Stimulated activated CD4-positive, alpha-beta T cell treated with anti-CD3 and anti-CD28 coated beads, TNF-alpha, amount 100 ng/mL, for 24 hours (primary cell): ENCODE measurements around the gene THSD4.

Source experiments
- DNase-seq, 3 experiments: peaks; one replicate each; pipeline ENCODE4 v3.0.0-alpha.2; 2020; ENCODE audit warnings: low read depth in 3 of 3

The THSD4 gene

GRCh38 chr15:71455107-71455506 lies 339.8 kb downstream of the THSD4 start:
- DNase-seq = no peak

GRCh38 chr15:71455878-71456277 lies 340.6 kb downstream of the THSD4 start:
- no peak for DNase-seq

DNA sequence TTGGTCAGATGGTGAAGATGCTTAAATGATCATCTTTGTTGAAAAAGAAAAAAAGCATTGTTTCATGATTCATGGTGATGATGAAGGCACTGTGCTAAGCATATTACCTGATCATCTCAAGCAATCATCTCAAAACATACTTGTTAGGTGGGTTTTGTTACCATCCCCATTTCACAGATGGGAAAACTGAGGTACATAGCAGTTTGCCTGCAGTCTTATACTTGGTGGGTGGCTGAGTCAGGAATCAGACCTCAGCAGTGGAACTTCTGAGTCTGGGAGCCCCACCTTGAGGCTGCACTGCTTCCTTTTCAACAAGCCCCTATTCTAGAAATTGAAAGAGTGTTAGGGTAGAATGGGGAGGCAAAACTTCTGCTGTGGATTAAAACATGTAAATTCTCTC lies 341.1 kb downstream of the THSD4 start:
- DNase-seq = no peak

DNA sequence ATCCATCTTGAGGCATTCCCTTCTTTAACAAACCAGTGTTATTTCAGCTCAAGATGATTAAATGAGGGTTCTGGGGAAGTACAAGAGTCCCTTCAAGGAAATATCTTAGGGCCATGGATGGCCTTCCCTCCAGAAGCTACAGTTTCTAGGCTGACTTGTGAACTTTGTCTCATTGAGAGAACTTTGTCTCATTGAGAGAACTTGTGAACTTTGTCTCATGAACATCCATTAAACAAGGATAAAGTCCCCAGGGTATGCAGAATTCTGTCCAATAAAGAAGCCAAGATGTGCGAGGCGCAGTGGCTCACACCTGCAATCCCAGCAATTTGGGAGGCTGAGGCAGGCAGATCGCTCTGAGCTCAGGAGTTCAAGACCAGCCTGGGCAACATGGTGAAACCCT lies 341.5 kb downstream of the THSD4 start:
- no peak for DNase-seq

DNA sequence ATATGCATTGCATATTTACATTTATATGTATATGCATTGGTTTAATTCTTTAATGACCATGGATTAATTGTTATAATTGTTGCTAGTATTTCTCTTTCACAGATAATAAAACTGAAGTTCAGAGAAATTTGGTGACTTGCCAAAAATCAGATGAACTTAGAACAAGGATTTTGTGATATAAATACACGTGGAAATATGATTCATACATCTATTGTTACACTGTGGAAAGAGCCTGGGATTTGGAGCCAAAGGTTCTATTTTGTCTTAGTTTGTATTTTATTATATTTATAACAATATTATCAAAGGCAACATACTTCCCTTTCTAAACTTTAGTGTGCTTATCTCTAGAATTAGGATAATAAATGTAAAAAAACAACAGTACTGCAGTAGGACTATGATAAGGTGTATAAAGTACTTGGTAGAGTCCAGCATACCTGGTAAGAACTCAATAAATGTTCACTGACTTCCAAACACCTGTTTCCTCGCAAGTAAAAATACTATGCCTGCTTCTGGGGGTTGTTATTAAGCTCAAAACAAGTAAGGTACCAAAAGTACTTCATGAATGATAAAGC lies 342.9 kb downstream of the THSD4 start:
- no peak for DNase-seq

- DNase-seq = no peak
Measured at GRCh38 chr15:71461748-71462147, 346.5 kb downstream of the THSD4 start.

- DNase-seq = no peak
Measured at GRCh38 chr15:71462638-71463037, 347.4 kb downstream of the THSD4 start.

DNA sequence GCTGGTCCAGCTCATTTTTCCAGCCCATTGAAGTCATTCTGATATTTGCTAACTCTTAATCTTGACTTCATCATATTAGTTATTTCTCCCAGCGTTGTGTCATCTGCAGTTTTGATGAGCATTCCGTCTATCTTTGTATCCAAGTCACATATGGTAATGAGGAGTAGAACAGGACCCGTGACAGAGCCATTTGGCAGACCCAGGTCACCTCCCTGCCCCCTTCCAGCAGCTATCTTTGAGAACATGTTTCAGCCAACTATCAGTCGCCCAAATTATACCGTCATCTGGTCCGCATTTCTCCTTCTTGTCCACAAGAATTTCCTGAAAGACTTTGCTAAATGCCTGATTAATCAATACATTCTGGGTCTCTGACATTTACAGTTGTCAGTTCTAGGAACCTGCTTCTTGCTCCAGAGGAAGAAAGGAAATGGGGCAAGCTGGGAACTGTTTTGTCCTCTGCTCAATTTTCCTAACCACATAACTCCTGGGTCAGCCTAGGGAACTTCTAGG lies 347.9 kb downstream of the THSD4 start:
- DNase-seq = no peak

- DNase-seq = no peak
Measured at GRCh38 chr15:71465131-71465955, 350.1 kb downstream of the THSD4 start.

GRCh38 chr15:71468715-71469114 lies 353.4 kb downstream of the THSD4 start:
- no peak for DNase-seq

DNA sequence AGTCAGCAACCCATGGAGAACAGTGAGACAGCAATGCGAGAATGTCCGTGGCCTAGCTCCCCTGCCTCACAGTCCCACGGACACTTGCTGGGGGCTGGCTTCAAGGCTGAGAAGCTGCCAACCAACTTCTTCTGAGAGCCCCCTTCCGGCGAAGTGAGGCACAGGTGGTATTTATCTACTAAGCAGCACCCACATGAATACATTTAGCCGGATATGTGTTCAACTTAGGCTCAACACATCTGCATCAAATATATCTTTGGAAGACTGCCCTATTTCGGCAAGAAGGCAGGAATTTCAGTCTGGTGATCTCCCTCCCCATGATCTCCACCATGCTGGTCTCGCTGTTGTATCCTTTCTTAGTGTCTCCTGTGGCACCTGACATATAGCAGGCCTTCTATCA lies 354.1 kb downstream of the THSD4 start:
- DNase-seq = no peak

DNA sequence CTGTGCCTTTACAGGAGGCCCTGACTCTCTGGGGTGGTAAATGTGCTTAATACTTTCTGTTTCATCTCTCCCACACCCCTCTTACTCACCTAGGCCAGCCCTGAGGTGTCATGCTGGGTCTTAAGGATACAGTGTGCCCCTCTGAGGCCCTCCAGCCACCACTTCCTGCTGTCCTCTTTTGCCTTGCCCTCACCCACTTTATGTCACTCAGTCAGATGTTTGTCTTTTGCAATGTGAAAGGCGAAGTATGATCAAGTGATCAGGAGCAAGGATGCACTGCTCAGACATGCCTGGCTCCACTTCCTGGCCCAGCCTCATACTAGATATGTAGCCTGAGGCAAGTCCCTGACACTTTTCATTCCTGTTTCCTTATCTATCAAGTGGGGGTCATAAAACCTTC lies 356.1 kb downstream of the THSD4 start:
- DNase-seq = no peak

DNA sequence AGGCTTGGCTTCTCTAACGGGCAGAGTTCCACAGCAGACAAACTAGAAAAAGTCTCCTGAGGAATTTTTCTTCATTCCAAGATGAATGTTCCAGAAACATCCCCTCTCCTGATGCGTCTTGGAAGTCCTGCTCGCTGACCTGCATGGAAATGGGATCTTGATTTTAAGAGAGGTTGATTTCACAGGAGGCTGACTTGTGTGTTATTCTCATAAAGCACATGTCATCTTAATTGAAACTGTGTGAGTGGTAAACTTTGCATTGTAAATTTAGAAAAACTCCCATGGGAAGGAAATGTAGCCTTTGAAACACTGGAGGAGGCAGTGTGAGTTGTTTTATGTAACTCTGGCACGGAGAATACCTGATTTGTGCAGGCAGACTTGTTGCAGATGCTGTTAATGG lies 357.3 kb downstream of the THSD4 start:
- DNase-seq = no peak

DNA sequence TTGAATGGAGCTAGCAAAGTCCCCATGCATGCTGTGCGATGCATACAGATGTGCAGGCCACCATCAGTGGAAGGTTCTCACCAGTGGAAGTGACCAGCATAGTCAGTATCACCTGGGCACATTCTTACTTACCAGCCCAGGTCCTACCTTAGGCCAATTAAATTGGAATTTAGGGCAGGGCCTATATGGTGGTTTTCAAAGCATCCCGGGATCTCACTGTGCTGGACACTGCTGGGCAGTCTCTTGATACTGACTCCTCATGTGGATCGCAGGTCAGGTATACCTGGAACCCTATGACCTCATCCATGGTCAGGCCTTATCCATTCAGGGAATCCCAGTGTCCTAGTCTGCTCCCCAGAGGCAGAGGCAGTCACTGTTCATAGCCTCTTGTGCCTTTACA lies 358.5 kb downstream of the THSD4 start:
- no peak for DNase-seq

DNA sequence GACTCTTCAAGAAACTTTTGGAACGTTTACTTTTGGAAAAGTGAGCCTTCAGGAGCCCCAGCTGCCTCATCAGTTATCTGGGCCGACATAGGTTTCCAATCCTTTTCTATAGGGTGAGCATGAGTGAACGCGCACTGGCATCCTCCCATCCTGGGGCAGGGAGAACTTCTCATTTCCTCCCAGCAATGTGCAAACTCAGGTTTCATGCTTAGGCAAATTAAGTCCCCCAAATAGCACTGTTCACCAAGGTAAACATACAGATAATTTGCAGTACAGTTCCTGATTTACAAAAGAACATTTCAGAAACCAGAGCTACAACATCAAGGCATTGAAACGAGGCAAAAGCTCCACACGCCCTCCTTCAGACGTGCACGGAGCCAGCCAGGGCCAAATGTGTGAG lies 361.6 kb downstream of the THSD4 start:
- no peak for DNase-seq

- no peak for DNase-seq
Measured at GRCh38 chr15:71480556-71480955, 365.3 kb downstream of the THSD4 start.

DNA sequence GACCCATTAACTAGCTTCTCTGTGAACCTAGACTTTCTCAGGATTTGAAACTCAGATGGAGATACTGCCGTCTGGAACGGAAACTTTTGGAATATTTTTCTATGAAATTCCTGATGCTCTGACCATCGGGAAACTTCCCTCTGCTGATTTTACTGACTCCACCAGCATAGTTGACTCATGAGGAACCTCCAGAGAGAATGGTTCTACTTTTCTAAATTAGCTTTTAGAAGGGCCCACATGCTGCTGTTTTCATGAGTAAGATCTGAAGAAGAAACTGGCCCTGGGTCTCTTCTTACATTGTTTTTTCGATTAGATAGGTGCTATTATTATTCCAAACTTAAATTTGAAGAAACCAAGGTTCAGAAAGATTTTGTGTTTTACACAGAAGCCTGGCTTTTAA lies 368.8 kb downstream of the THSD4 start:
- no peak for DNase-seq

DNA sequence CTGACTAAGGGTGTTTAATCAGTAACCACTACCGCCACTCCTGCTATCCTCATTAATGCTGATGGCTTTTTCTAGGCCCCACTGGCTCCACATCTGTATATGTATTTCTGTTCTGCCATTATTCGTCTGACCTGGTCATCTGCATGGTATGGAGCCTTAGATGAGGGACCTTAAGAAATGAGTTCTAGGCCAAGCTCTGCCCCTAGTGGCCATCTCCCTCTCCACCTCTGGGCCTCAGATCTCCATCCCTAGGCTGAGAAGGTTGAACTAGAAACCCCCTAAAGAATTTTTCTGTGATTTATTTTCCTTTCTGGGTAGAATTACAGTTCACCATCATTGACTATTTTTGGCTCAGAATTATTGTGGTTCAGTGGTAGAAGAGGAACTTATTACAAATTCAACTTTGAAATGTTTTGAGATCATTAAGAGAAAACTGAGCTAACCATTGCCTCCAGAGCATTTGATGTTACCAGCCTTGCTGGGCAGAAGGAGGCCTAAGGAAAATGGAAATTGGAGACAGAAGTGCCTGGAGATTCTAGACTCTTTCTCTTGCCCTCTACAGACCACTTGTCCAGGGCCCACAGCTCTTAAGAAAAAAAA lies 369.9 kb downstream of the THSD4 start:
- no peak for DNase-seq

- no peak for DNase-seq
Measured at GRCh38 chr15:71489570-71489969, 374.3 kb downstream of the THSD4 start.

DNA sequence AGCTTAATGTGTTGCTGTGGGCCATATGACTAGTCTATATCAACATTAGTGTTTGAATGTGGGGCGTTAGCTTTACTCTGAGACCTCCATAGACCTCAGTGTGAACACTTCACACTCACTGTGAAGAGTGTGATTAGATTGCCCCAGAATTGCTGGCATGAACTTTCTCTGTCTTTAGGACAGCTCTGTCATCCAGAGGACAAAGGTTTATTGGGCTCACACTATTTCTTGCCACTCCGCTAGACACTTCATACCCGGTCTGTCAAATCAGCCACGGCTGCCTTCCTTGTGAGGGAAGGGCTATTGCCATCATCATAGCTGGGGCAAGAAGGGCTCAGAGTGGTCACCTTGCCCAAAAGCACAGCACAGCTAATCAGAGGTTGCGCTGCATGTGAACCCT lies 378.3 kb downstream of the THSD4 start:
- no peak for DNase-seq

DNA sequence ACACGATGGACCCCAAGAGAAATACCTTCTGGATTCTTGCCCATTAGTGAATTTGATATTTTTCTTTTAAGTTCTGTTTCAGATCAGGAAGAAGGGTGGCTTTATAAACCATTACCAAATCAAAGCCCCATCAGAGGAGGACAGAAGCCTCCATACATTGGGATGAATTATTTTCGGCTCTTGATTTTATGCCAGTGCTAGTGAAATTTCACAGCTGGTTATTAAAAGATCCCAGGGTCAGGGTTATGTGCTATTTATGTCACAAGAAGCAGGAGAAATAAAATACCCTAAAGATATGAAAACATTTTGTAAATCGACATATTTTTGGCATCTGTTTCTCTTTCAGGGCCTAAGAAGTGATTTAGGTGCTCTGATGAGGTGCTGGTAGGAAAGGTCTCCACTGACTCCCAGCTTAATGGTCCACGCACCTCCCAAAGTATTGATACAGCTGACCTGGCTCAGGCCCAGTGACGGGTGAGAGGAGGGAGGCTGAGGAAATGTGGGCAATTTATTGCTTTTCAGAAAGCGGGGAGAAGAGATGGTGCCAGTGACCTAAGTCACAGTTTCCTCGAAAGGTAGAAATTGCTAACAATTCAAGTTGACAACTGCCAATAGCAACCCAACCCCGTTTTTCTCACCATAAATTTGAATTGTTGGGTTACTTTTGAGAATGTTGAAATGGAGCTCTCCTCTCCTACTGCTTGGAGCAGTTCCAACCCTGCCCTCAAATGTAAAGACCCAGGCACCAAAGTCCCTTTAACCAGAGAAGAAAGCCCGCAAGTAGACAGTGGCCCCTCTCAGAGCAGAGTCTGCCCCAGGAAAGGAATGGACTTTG lies 379.5 kb downstream of the THSD4 start:
- no peak for DNase-seq

DNA sequence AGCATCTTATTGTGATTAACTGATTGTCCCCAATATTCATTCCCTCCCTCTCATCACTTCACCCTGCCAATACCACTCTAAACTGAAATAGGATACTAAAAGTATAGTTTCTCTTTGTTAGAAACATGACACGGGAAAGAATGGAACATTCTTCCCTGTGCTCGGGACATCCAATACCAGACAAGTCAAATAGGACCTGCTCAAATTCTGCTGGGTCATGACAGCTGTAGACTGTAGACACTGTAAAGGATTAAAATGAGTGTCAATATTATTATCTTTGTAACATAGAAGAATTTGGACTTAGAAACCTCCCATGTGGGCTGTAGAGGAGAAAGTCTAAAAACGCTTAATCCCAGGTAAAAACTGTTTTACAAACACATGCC lies 380.1 kb downstream of the THSD4 start:
- DNase-seq = no peak
